ENCODE results near the gene UBE2E3.

DNA sequence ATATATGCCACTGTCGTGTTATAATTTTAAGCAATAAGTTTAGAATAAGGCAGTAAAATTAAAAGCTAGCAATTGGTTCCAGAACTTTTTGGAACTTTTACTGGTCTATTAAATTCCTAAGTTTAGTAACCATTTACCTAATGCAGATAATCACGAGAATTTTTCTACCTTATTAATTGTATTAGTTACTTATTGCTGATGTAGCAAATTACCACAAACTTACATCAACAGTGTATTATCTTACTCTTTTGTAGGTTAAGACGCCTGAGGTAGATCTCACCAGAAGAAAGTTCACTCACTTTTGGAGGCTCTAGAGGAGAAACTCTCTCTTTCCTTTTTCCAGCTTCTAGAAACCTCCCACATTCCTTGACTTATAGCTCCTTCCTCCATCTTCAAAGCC lies 14.0 kb upstream of the UBE2E3 start:
- TF ChIP-seq MAX (CRISPR knock-in tag; IDR thresholded peaks at IDR 0.05), result no peak
- no peak for TF ChIP-seq SMAD4 (CRISPR knock-in tag; IDR thresholded peaks at IDR 0.05)
- TF ChIP-seq ATF6 (CRISPR knock-in tag; IDR thresholded peaks at IDR 0.05), result no peak
- TF ChIP-seq, protein P1, sequence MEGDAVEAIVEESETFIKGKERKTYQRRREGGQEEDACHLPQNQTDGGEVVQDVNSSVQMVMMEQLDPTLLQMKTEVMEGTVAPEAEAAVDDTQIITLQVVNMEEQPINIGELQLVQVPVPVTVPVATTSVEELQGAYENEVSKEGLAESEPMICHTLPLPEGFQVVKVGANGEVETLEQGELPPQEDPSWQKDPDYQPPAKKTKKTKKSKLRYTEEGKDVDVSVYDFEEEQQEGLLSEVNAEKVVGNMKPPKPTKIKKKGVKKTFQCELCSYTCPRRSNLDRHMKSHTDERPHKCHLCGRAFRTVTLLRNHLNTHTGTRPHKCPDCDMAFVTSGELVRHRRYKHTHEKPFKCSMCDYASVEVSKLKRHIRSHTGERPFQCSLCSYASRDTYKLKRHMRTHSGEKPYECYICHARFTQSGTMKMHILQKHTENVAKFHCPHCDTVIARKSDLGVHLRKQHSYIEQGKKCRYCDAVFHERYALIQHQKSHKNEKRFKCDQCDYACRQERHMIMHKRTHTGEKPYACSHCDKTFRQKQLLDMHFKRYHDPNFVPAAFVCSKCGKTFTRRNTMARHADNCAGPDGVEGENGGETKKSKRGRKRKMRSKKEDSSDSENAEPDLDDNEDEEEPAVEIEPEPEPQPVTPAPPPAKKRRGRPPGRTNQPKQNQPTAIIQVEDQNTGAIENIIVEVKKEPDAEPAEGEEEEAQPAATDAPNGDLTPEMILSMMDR (IDR thresholded peaks at IDR 0.05), result no peak
- TF ChIP-seq, protein P2, sequence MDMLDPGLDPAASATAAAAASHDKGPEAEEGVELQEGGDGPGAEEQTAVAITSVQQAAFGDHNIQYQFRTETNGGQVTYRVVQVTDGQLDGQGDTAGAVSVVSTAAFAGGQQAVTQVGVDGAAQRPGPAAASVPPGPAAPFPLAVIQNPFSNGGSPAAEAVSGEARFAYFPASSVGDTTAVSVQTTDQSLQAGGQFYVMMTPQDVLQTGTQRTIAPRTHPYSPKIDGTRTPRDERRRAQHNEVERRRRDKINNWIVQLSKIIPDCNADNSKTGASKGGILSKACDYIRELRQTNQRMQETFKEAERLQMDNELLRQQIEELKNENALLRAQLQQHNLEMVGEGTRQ (CRISPR knock-in tag; IDR thresholded peaks at IDR 0.05), result no peak
- TF ChIP-seq, protein P3, sequence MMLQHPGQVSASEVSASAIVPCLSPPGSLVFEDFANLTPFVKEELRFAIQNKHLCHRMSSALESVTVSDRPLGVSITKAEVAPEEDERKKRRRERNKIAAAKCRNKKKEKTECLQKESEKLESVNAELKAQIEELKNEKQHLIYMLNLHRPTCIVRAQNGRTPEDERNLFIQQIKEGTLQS (CRISPR knock-in tag; conservative IDR thresholded peaks at IDR 0.05), result no peak
- TF ChIP-seq, protein P4, sequence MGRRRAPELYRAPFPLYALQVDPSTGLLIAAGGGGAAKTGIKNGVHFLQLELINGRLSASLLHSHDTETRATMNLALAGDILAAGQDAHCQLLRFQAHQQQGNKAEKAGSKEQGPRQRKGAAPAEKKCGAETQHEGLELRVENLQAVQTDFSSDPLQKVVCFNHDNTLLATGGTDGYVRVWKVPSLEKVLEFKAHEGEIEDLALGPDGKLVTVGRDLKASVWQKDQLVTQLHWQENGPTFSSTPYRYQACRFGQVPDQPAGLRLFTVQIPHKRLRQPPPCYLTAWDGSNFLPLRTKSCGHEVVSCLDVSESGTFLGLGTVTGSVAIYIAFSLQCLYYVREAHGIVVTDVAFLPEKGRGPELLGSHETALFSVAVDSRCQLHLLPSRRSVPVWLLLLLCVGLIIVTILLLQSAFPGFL (CRISPR knock-in tag; IDR thresholded peaks at IDR 0.05; ENCODE audit: borderline replicate concordance), result no peak
- TF ChIP-seq E2F1 (CRISPR knock-in tag; IDR thresholded peaks at IDR 0.05), result no peak
- no peak for TF ChIP-seq NR2C2 (CRISPR knock-in tag; IDR thresholded peaks at IDR 0.05)
- no peak for TF ChIP-seq ZNF425 (CRISPR knock-in tag; conservative IDR thresholded peaks at IDR 0.05)
- no peak for TF ChIP-seq RELA (CRISPR knock-in tag; IDR thresholded peaks at IDR 0.05; ENCODE audit: borderline replicate concordance)
